Tongue (tissue), 2 donors: ENCODE data around the gene KCNMB1. TPM values are rescaled to one million over a fixed set of nuclear protein-coding genes. Genes with fewer than 3 reads are reported as not detected.

Source experiments
- DNase-seq: peaks from one replicate; pipeline ENCODE4 v3.0.0-alpha.2; 2015
- total RNA-seq: library from RNA; depleted of rRNA; stranded (reverse); fragments of >200 nt; gene quantifications from one replicate; pipeline ENCODE4 v1.2.3, GENCODE V29; 2014

Gene KCNMB1
- total RNA-seq, result 0.41 TPM

GRCh38 chr5:170388818-170389549, at the start of gene KCNMB1:
KCNMB1 (minus strand) TSS chr5:170389367; CDS start chr5:170385447, 3,920 bp downstream.
- no peak for DNase-seq

GRCh38 chr5:170438581-170438980, 49.4 kb upstream of the KCNMB1 start:
- DNase-seq, result no peak

GRCh38 chr5:170437621-170438375, 48.6 kb upstream of the KCNMB1 start:
- DNase-seq, result no peak

- DNase-seq, result no peak
These were observed 47.2 kb upstream of the KCNMB1 start for GRCh38 chr5:170436335-170436734.

- peak; percentile 83 for DNase-seq
These were observed 45.9 kb upstream of the KCNMB1 start for GRCh38 chr5:170434966-170435605.

- no peak for DNase-seq
These were observed 43.5 kb upstream of the KCNMB1 start for GRCh38 chr5:170432669-170433068.

- no peak for DNase-seq
These were observed 42.4 kb upstream of the KCNMB1 start for GRCh38 chr5:170431571-170431970.

GRCh38 chr5:170430866-170431437, 41.8 kb upstream of the KCNMB1 start:
- no peak for DNase-seq

- DNase-seq, result no peak
These were observed 41.1 kb upstream of the KCNMB1 start for GRCh38 chr5:170430256-170430655.

- DNase-seq, result no peak
These were observed 39.8 kb upstream of the KCNMB1 start for GRCh38 chr5:170429014-170429413.

- DNase-seq, result peak; percentile 88
These were observed 38.6 kb upstream of the KCNMB1 start for GRCh38 chr5:170427672-170428236.

- no peak for DNase-seq
These were observed 37.6 kb upstream of the KCNMB1 start for GRCh38 chr5:170426786-170427185.

- no peak for DNase-seq
These were observed 37.1 kb upstream of the KCNMB1 start for GRCh38 chr5:170426149-170426767.

GRCh38 chr5:170425731-170426130, 36.6 kb upstream of the KCNMB1 start:
- DNase-seq, result no peak

GRCh38 chr5:170424629-170425028, 35.5 kb upstream of the KCNMB1 start:
- no peak for DNase-seq

GRCh38 chr5:170423692-170424091, 34.5 kb upstream of the KCNMB1 start:
- DNase-seq, result no peak

- DNase-seq, result peak; percentile 53
These were observed 32.7 kb upstream of the KCNMB1 start for GRCh38 chr5:170421826-170422225.

- DNase-seq, result peak; percentile 89
These were observed 31.7 kb upstream of the KCNMB1 start for GRCh38 chr5:170420806-170421412.

GRCh38 chr5:170419643-170420042, 30.5 kb upstream of the KCNMB1 start:
- DNase-seq, result peak; percentile 45

- no peak for DNase-seq
These were observed 29.6 kb upstream of the KCNMB1 start for GRCh38 chr5:170418736-170419135.

GRCh38 chr5:170416526-170416925, 27.4 kb upstream of the KCNMB1 start:
- no peak for DNase-seq

- DNase-seq, result no peak
These were observed 25.6 kb upstream of the KCNMB1 start for GRCh38 chr5:170414786-170415185.
